NCI-H146 treated with DMSO at 0.1 percent for 48 hours (cell line): Measurements from ENCODE around the gene SRMS.

ENCODE experiments used
- DNase-seq: peaks from one replicate; lab custom pipeline; 2025; ENCODE audit not compliant: unreplicated experiment; lab: John Stamatoyannopoulos, UW

Gene SRMS

GRCh38 chr20:63547725-63548480, at the start of gene SRMS:
Gene SRMS, minus strand, starts transcription at chr20:63547749. Its CDS starts 286 bp downstream, at chr20:63547463.
- DNase-seq = no peak

GRCh38 chr20:63596423-63596822, 48.9 kb upstream of the SRMS start:
- no peak for DNase-seq

GRCh38 chr20:63595416-63596127, 48.0 kb upstream of the SRMS start:
- DNase-seq = no peak

- DNase-seq = no peak
These were observed 46.6 kb upstream of the SRMS start for GRCh38 chr20:63594043-63594561.

GRCh38 chr20:63592661-63593060, 45.1 kb upstream of the SRMS start:
- DNase-seq = no peak

- DNase-seq = no peak
These were observed 44.3 kb upstream of the SRMS start for GRCh38 chr20:63591786-63592355.

- no peak for DNase-seq
These were observed 43.6 kb upstream of the SRMS start for GRCh38 chr20:63591147-63591533.

- DNase-seq = no peak
These were observed 42.9 kb upstream of the SRMS start for GRCh38 chr20:63590218-63591146.

- no peak for DNase-seq
These were observed 42.0 kb upstream of the SRMS start for GRCh38 chr20:63589261-63590217.

- DNase-seq = no peak
These were observed 41.1 kb upstream of the SRMS start for GRCh38 chr20:63588641-63589041.

- DNase-seq = no peak
These were observed 40.4 kb upstream of the SRMS start for GRCh38 chr20:63587776-63588591.

- no peak for DNase-seq
These were observed 39.7 kb upstream of the SRMS start for GRCh38 chr20:63587256-63587655.

GRCh38 chr20:63586797-63587196, 39.2 kb upstream of the SRMS start:
- DNase-seq = no peak

- DNase-seq = no peak
These were observed 38.3 kb upstream of the SRMS start for GRCh38 chr20:63585616-63586565.

GRCh38 chr20:63582382-63583063, 35.0 kb upstream of the SRMS start:
- DNase-seq = no peak

- no peak for DNase-seq
These were observed 33.4 kb upstream of the SRMS start for GRCh38 chr20:63580796-63581461.
